WI38 (cell line): ENCODE results near the gene BPIFA2.

Experiments used
- H3K4me3 ChIP-seq: 2 replicates; pipeline ENCODE4 v1.5.1; 2011; ENCODE audit warnings: low read depth, mild to moderate bottlenecking, control low read depth, low read length
- TF ChIP-seq, protein P1 (sequence below): IDR thresholded peaks from 2 replicates; pipeline ENCODE4 v1.5.1; 2012; ENCODE audit warnings: low read depth, mild to moderate bottlenecking, control low read depth, low read length

Gene BPIFA2

GRCh38 chr20:33169176-33169794 is 1.3 kb downstream of the BPIFA2 start:
- H3K4me3 ChIP-seq = no peak overlapping the region
- TF ChIP-seq, protein P1, sequence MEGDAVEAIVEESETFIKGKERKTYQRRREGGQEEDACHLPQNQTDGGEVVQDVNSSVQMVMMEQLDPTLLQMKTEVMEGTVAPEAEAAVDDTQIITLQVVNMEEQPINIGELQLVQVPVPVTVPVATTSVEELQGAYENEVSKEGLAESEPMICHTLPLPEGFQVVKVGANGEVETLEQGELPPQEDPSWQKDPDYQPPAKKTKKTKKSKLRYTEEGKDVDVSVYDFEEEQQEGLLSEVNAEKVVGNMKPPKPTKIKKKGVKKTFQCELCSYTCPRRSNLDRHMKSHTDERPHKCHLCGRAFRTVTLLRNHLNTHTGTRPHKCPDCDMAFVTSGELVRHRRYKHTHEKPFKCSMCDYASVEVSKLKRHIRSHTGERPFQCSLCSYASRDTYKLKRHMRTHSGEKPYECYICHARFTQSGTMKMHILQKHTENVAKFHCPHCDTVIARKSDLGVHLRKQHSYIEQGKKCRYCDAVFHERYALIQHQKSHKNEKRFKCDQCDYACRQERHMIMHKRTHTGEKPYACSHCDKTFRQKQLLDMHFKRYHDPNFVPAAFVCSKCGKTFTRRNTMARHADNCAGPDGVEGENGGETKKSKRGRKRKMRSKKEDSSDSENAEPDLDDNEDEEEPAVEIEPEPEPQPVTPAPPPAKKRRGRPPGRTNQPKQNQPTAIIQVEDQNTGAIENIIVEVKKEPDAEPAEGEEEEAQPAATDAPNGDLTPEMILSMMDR = peak; percentile 58

- H3K4me3 ChIP-seq = no peak overlapping the region
- TF ChIP-seq, protein P1 = no peak
Observed at GRCh38 chr20:33172781-33173180, 4.8 kb downstream of the BPIFA2 start.

- TF ChIP-seq, protein P1 = no peak
- no peak overlapping the region for H3K4me3 ChIP-seq
Observed at GRCh38 chr20:33175123-33175522, 7.2 kb downstream of the BPIFA2 start.

DNA sequence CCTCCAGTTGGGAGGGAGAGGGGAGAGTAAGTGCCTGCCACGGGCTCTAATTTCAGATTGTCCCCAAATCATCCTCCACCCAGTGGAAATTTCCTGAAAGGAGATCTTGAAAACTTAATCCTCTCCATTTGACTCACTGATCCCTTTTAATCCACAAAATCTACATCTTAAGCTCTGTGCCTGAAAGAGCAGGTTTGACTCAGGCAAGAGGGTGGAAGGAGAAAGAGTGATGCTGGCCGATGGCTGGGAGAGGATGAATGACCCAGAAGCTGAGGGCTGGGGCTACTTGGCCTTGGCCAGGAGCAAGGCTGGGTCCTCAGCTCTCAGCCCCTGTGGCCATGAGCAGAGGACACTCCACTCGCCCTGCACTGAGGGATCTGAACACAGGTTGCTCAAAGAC is 8.1 kb downstream of the BPIFA2 start:
- H3K4me3 ChIP-seq = no peak overlapping the region
- TF ChIP-seq, protein P1 = no peak

DNA sequence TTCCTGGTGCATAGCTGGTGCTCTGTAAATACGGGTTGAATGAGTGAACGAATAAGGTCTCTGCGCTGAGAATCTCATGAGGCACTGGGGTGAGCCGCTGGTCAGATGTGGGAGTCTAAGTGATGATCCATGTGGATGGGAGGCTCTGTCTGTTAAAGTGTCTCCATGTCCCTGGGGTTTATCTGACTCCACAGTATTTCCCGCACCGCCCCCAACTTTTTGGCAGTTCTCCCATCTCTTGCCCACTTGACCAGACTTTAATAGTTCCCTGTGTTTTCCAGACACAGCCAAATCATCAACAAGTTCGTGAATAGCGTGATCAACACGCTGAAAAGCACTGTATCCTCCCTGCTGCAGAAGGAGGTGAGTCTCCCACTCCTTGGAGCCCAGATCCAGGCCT is 9.9 kb downstream of the BPIFA2 start:
- TF ChIP-seq, protein P1 = no peak
- no peak overlapping the region for H3K4me3 ChIP-seq

DNA sequence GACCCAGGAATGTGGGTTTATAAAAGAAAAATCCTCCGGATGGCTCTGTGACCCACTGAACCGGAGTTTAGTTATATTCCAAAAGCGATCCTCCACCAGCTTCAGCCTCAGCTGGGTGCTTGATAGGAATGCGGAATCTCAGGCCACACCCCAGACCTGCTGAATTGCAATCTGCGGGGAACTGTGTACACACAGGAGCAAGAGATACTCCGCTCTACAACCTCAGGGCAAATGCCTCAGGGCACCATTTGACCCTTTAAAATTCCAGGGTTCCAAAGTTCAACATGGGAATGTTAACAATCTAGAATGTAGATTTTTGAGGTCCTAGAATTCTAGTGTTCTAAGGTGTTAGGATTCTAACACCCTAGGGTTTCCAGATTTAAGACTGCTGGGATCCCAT is 10.8 kb downstream of the BPIFA2 start:
- TF ChIP-seq, protein P1 = no peak
- H3K4me3 ChIP-seq = no peak overlapping the region

GRCh38 chr20:33180169-33180568 is 12.2 kb downstream of the BPIFA2 start:
- TF ChIP-seq, protein P1 = no peak
- no peak overlapping the region for H3K4me3 ChIP-seq
